GM13977 (cell line): ENCODE results near the gene SLC38A3.

Source experiments
- DNase-seq: peaks from one replicate; pipeline ENCODE4 v3.0.0; 2012; ENCODE audit warnings: low spot score
- CTCF ChIP-seq: IDR thresholded peaks from 2 replicates; pipeline ENCODE4 v1.5.1; 2012; ENCODE audit warnings: mild to moderate bottlenecking, control low read depth; ENCODE audit not compliant: insufficient read depth; ENCODE audit errors: extremely low read depth, missing control alignments
- in situ Hi-C: fragments of 300-500 bp; cut with MboI; formaldehyde crosslinking; loops from one replicate; pipeline ENCODE4 v1.12.0; 2022; ENCODE audit warnings: low sequenced_read_pairs, low pct_unique_long_range_greater_than_20kb, mixed read lengths, inconsistent platforms; ENCODE audit not compliant: unreplicated experiment

Gene SLC38A3

DNA sequence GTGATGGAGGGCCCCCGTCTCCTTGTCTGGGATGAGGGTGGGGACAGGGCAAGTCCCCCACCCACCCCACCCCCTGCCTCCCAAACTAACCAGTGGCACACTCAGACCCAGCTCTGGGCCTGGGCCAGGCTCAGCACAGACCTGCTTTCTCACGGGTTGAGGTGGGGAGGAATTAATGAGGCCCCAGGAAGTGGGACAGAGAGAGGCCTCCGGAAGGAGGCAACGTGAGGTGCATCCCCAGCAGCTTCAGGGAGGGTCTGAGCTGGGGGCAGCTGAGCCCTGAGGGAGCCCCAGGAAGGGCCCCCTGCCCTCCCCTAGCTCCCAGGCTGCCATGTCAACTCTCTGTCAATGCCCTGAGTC is 16.0 kb downstream of the SLC38A3 start:
- TF ChIP-seq CTCF, result no peak
- DNase-seq, result no peak
- in situ Hi-C loops, result loop anchor here (10.0 kb wide), 1 partner anchor 54 kb away; the partner anchor contains the start of gene LSMEM2

GRCh38 chr3:50221411-50222168 is 16.5 kb downstream of the SLC38A3 start:
- in situ Hi-C loops, result loop anchor here (10.0 kb wide), 1 partner anchor 53 kb away; the partner anchor contains the start of gene LSMEM2
- no peak for DNase-seq
- TF ChIP-seq CTCF, result peak; percentile 13

- DNase-seq, result no peak
- in situ Hi-C loops, result loop anchor here (10.0 kb wide), 1 partner anchor 53 kb away; the partner anchor contains the start of gene LSMEM2
- no peak for TF ChIP-seq CTCF
Measured at GRCh38 chr3:50222169-50222528, 17.1 kb downstream of the SLC38A3 start.

DNA sequence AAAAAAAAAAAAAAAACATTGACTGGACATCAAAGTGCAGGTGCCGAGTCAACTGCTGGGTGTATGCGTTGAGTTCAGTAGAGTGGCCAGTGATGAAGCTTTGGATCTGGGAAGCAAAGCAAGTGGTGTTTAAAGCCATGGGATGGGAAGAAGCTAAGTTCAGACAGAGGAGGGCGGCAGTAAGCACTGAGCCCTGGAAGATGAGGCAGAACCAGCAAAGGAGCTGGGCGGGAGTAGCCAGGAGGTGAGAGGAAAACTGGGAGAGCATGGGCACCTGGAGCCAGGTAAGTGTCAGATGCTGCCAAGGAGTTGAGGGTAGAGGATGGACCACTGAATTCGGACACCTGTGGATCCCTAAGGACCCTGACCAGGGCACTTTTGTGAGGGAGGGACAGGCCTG is 19.6 kb downstream of the SLC38A3 start:
- DNase-seq, result no peak
- no peak for TF ChIP-seq CTCF
- in situ Hi-C loops, result loop anchor here (10.0 kb wide), 1 partner anchor 50 kb away; the partner anchor contains the start of gene LSMEM2

- in situ Hi-C loops, result loop anchor here (10.0 kb wide), 1 partner anchor 48 kb away; the partner anchor contains the start of gene LSMEM2
- DNase-seq, result peak; percentile 57
Measured at GRCh38 chr3:50226888-50227389, 21.9 kb downstream of the SLC38A3 start.

More at GRCh38 chr3:50226888-50227389, 21.9 kb downstream of the SLC38A3 start:
- no peak for TF ChIP-seq CTCF
